Measurements from ENCODE around the gene PPP2R3A.

GRCh38 chr3:136008221-136008620 is 42.7 kb downstream of the PPP2R3A start:
- TF ChIP-seq CTCF (IDR thresholded peaks at IDR 0.05; ENCODE audit: low read depth, low read length) (no peak), EZH2phosphoT487 (IDR thresholded peaks at IDR 0.05; ENCODE audit: low read depth) (no peak)
